HepG2 (cell line): ENCODE measurements around the gene PTGER3. TPM values are rescaled to one million over a fixed set of nuclear protein-coding genes. Genes with fewer than 3 reads are reported as not detected.

Experiments used
- ATAC-seq: fragments of 200-7000 bp; cut with Tn5 transposase; 3 replicates; pipeline ENCODE4 v1.9.1; 2020; ENCODE audit warnings: mild to moderate bottlenecking, moderate library complexity
- BruUV-seq: library from RNA; stranded (reverse); fragments of 400-500 nt; replicated peaks from 2 replicates; lab custom pipeline; 2021; lab: Mats Ljungman, UMichigan
- CTCF ChIA-PET: fragments of 300-600 bp; formaldehyde crosslinking; extraction: SDS; loops from one replicate; lab custom pipeline; 2021; ENCODE audit warnings: low total read pairs, inconsistent platforms, low intra/inter-chr PET ratio; lab: Yijun Ruan, JAX
- POLR2A ChIA-PET: fragments of 350-600 bp; sonication (Branson Sonifier 250); formaldehyde crosslinking; loops from one replicate; lab custom pipeline; 2020; ENCODE audit warnings: antibody characterized with exemption, inconsistent platforms; lab: Yijun Ruan, JAX
- DNase-seq: peaks from one replicate; pipeline ENCODE4 v3.0.0-alpha.2; 2015; ENCODE audit warnings: low spot score
- FAIRE-seq: peaks from 3 replicates; lab custom pipeline; 2011; peaks lifted over from hg19 to GRCh38; lab: Jason Lieb, UNC
- H2AFZ ChIP-seq: one replicate; pipeline ENCODE4 v1.6.1; 2011; ENCODE audit warnings: low read length, inconsistent platforms
- H3K27ac ChIP-seq: fragments of 300-600 bp; 3 replicates; pipeline ENCODE4 v1.8.0; 2011; ENCODE audit warnings: mixed run types, mild to moderate bottlenecking, mixed read lengths, low read length, inconsistent platforms; ENCODE audit not compliant: insufficient read depth; ENCODE audit errors: extremely low read length
- H3K27me3 ChIP-seq, 2 experiments: fragments of 200-600 bp in 1 of 2; 2 replicates in 1 of 2; 3 replicates in 1 of 2; pipeline versions ENCODE4 v1.6.0 to v1.8.0; 2011; ENCODE audit warnings: low read length in 2 of 2, mild to moderate bottlenecking in 2 of 2, moderate library complexity in 2 of 2, inconsistent platforms in 1 of 2; ENCODE audit not compliant: insufficient read depth in 2 of 2, control insufficient read depth in 1 of 2
- H3K36me3 ChIP-seq, 2 experiments: fragments of 200-600 bp in 1 of 2; replicated peaks in 1 of 2; 2 replicates in 1 of 2; 3 replicates in 1 of 2; pipeline versions ENCODE4 v1.5.1 to v1.8.0; 2011; ENCODE audit warnings: low read length in 2 of 2, inconsistent platforms in 1 of 2; ENCODE audit not compliant: insufficient read depth in 2 of 2, control insufficient read depth in 1 of 2
- H3K4me1 ChIP-seq: 2 replicates; pipeline ENCODE4 v1.5.1; 2012; ENCODE audit warnings: low read length, inconsistent platforms; ENCODE audit not compliant: insufficient read depth
- H3K4me2 ChIP-seq: 2 replicates; pipeline ENCODE4 v1.6.0; 2011; ENCODE audit warnings: low read depth, low read length, inconsistent platforms
- H3K4me3 ChIP-seq, 3 experiments: fragments of 200-600 bp in 1 of 3; sonication (generic), shearing (Covaris generic) in 1 of 3; replicated peaks in 1 of 3; 2 replicates each; pipeline ENCODE4 v1.5.1; 2011 to 2016; ENCODE audit warnings: low read length in 3 of 3, inconsistent platforms in 2 of 3, low read depth in 2 of 3, mild to moderate bottlenecking in 2 of 3, control low read depth in 1 of 3, mixed read lengths in 1 of 3; ENCODE audit not compliant: insufficient read depth in 1 of 3
- H3K79me2 ChIP-seq: one replicate; pipeline ENCODE4 v1.6.1; 2011; ENCODE audit warnings: low read length, inconsistent platforms; ENCODE audit not compliant: insufficient read depth
- H3K9ac ChIP-seq: 2 replicates; pipeline ENCODE4 v1.6.0; 2011; ENCODE audit warnings: mild to moderate bottlenecking, low read depth, low read length, inconsistent platforms; ENCODE audit not compliant: insufficient read depth
- H3K9me3 ChIP-seq: 2 replicates; pipeline ENCODE4 v1.5.1; 2012; ENCODE audit warnings: mild to moderate bottlenecking, low read length
- H4K20me1 ChIP-seq: 2 replicates; pipeline ENCODE4 v1.6.0; 2011; ENCODE audit warnings: inconsistent platforms, mild to moderate bottlenecking, low read length, moderate library complexity; ENCODE audit not compliant: insufficient read depth
- HNRNPL ChIP-seq: fragments of 200-400 bp; formaldehyde crosslinking; IDR thresholded peaks from 2 replicates; pipeline ENCODE4 v1.6.1; 2017; ENCODE audit warnings: mild to moderate bottlenecking, low read depth, low read length
- LCORL ChIP-seq, 2 experiments: fragments of 450-650 bp in 1 of 2; sonication (generic) in 1 of 2; formaldehyde crosslinking in 1 of 2; IDR thresholded peaks; 2 replicates each; pipeline versions ENCODE4 v1.5.0 to v1.6.1; 2017 to 2020; ENCODE audit warnings: antibody characterized with exemption in 1 of 2, missing genetic modification reagents in 1 of 2
- NFIC ChIP-seq: IDR thresholded peaks from 2 replicates; pipeline ENCODE4 v1.6.1; 2012; ENCODE audit warnings: mild to moderate bottlenecking, low read length, inconsistent platforms
- PAXIP1 ChIP-seq: sonication (generic); formaldehyde crosslinking; conservative IDR thresholded peaks from 2 replicates; pipeline ENCODE4 v1.4.0; 2020; ENCODE audit warnings: mild to moderate bottlenecking, missing genetic modification reagents, moderate library complexity
- TFDP1 ChIP-seq: IDR thresholded peaks from 2 replicates; pipeline ENCODE4 v1.6.1; 2016; ENCODE audit warnings: missing compliant biosample characterization, missing genetic modification reagents, borderline replicate concordance
- WGBS: methylation state at CpG from one replicate; pipeline ENCODE4 v1.1.6; 2017; ENCODE audit warnings: low lambda C conversion rate; 5-methylcytosine and 5-hydroxymethylcytosine counted together
- in situ Hi-C: cut with HindIII; loops from 2 replicates; pipeline ENCODE4 v1.10.0; 2017; ENCODE audit warnings: low pct_unique_long_range_greater_than_20kb; ENCODE audit not compliant: extremely low pct_ligation_motif_present
- intact Hi-C: fragments of 100-400 bp; cut with micrococcal nuclease; formaldehyde crosslinking; loops from one replicate; pipeline ENCODE4 v1.10.0; 2022; ENCODE audit not compliant: unreplicated experiment
- polyA plus RNA-seq, 8 experiments: library from polyadenylated mRNA; depleted of rRNA in 3 of 8; stranded (reverse) in 7 of 8; unstranded in 1 of 8; fragments of >200 nt; fragmentation: Illumina TruSeq in 4 of 8; extraction: Trizol in 4 of 8; gene quantifications; 2 replicates each; pipeline versions ENCODE4 v1.2.1 to v1.2.3, GENCODE V29; 2011 to 2016; ENCODE audit warnings: low read depth in 4 of 8, missing spikeins in 1 of 8, mixed read lengths in 1 of 8; ENCODE audit not compliant: insufficient read depth in 1 of 8
- total RNA-seq, 5 experiments: library from RNA; depleted of rRNA; stranded (reverse); fragments of >200 nt; fragmentation: Illumina TruSeq; extraction: Trizol; gene quantifications; 2 replicates each; pipeline ENCODE4 v1.2.3, GENCODE V29; 2016; ENCODE audit warnings: low read depth in 1 of 5

Gene PTGER3
- total and polyA plus RNA-seq, 2 of the 13 experiments (the other 11 are each of a cell fraction or from before 2014, with no cell fraction given): 0.01 TPM; not detected in 1

- Histone ChIP-seq H2AFZ (no peak overlapping the region), H3K4me3 (no peak overlapping the region), H3K27ac (no peak overlapping the region), H3K27me3 (no peaks in the 10 kb centered on the region), H3K36me3 (no peaks in the 10 kb centered on the region), H4K20me1 (no peaks in the 10 kb centered on the region), H3K9ac (no peak overlapping the region), H3K4me1 (no peaks in the 10 kb centered on the region), H3K4me2 (no peak overlapping the region), H3K9me3 (no peaks in the 10 kb centered on the region), H3K79me2 (no peaks in the 10 kb centered on the region)
- intact Hi-C loops (no loop called here), in situ Hi-C loops (no loop called here)
- ATAC-seq (no peak), DNase-seq (no peak), FAIRE-seq (no peak)
- ChIA-PET CTCF (no interaction called here), POLR2A (no interaction called here)
- WGBS: 2% methylated on average over 1 of the region's 1 CpG
- BruUV-seq: no TSS peak
- TF ChIP-seq TFDP1 (no peak), LCORL (IDR thresholded peaks at IDR 0.05) (no peak), LCORL (CRISPR knock-in tag; IDR thresholded peaks at IDR 0.05) (no peak), HNRNPL (no peak), NFIC (no peak), PAXIP1 (CRISPR knock-in tag) (no peak)
Observed at GRCh38 chr1:71028981-71029380, 18.6 kb downstream of the PTGER3 start.
